ENCODE results near the gene PSMB1.
"Not testable (repeated sequence)": the region's sequence is repeated elsewhere in the genome, so short reads cannot be mapped to it uniquely, and the experiment has no call there.

PSMB1 gene

DNA sequence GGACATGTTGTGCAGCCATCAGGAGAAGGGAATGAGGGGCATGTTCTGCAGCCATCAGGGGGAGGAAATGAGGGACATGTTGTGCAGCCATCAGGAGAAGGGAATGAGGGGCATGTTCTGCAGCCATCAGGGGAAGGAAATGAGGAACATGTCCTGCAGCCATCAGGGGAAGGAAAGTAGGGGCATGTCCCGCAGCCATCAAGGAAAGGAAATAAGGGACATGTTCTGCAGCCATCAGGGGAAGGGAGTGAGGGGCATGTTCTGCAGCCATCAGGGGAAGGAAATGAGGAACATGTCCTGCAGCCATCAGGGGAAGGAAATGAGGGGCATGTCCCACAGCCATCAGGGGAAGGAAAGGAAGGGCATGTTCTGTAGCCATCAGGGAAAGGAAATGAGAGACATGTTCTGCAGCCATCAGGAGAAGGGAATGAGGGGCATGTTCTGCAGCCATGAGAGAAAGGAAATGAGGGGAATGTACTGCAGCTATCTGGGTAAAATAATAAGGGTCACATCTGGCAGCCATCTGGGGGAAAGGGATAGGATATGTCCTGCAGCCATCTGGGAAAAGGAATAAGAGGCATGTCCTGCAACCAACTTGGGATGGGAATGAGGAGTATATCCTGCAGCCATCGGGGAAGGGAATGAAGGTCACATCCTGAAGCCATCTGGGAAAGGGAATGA, 50.2 kb downstream of the PSMB1 start:
- not testable (repeated sequence) for DNase-seq (ENCODE audit: low read depth)

DNA sequence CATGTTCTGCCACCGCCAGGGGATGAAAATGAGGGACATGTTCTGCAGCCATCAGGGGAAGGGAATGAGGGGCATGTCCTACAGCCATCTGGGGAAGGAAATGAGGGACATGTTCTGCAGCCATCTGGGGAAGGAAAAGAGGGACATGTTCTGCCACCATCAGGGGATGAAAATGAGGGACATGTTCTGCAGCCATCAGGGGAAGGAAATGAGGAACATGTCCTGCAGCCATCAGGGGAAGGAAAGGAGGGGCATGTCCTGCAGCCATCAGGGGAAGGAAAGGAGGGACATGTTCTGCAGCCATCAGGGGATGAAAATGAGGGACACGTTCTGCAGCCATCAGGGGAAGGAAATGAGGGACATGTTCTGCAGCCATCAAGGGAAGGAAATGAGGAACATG, 50.8 kb downstream of the PSMB1 start:
- DNase-seq (ENCODE audit: low read depth), result not testable (repeated sequence)

GRCh38 chr6:170500955-170501590, 52.0 kb downstream of the PSMB1 start:
- DNase-seq (ENCODE audit: low read depth), result no peak

DNA sequence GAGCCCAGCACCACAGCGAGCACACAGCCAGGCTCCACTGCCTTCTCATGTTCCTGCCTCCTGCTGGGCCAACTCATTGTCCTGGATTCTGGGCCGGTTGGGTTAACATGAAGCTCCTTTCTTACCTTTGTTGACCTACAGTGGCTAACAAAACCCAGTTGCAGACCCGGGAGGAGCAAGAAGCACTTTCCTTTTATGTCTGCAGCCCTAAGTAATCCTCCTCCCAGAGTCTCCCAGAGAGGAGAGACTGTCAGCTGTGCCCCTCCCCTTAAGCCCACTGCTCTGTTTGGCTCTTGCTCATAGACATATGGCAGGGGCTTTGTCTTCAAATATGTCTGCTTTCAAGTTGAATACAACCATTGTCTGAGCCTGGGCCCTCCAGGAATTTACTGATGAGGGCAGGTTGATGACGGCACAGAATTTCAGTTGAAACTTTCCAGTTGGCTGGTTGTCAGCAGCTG, 55.2 kb downstream of the PSMB1 start:
- no peak for DNase-seq (ENCODE audit: low read depth)

GRCh38 chr6:170493354-170493753, 59.8 kb downstream of the PSMB1 start:
- DNase-seq (ENCODE audit: low read depth), result no peak

DNA sequence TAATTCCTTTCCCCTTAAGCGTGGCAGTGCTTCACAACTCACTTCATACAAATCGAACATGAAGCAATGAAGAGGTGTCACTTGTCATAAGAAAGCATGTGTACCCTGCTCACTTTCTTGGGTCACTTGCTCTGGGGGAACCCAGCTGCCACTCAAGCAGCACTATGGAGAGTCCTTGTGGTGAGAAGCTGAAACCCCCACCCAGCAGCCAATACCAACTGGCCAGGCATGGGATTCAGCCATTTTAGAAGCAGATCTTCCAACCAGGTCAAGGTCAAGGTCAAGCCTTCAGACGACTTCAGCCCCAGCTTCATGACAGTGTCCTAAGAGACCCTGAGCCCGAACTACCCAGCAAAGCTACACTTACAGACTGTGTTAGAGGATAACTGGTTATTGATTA, 62.8 kb downstream of the PSMB1 start:
- DNase-seq (ENCODE audit: low read depth), result no peak

DNA sequence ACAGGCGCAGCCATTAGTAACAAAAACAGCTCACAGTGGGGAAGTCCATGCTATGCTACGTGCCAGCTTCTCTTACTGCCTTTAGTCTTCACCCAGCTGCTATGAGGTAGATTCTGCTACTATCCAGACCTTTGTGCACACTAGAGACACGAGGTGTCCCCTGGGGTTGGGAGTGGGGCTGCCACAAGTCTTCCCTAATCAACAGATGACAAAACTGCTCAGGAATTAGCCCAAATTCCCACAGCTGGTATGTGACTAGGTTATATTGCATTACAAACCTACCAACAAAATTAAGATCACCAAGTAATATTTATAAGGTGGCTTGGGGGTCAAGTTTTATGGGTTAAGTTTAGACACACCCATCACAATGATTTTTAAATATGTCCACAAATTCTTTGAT, 63.3 kb downstream of the PSMB1 start:
- no peak for DNase-seq (ENCODE audit: low read depth)

GRCh38 chr6:170487707-170488329, 65.3 kb downstream of the PSMB1 start:
- DNase-seq (ENCODE audit: low read depth), result no peak

DNA sequence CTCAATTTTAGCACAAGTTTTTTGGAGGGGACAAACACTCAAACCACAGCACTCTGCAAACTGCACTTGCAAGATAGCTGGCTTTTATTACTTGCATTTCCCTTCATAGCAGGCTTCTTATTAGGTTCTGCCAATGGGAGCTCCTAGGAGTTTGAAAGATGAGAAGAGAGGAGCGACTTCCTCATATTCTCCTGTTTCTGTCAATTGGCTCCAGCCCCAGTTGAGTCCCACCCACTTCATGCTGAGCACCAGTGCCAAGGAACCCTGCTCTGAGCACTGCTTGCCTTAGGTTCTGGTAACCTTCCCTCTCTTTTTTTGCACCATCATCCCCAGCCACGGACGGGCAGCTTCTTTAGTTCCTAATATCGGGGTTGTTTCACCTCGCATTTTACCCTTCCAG, 67.9 kb downstream of the PSMB1 start:
- no peak for DNase-seq (ENCODE audit: low read depth)

Measured in stimulated activated CD8-positive, alpha-beta memory T cell treated with anti-CD3 and anti-CD28 coated beads, Interleukin-12 subunit alpha, Interleukin-12 subunit beta, amount 100 ng/mL, for 4 hours (primary cell).